ENCODE measurements around the gene FAT3. TPM values are rescaled to one million over a fixed set of nuclear protein-coding genes. Genes with fewer than 3 reads are reported as not detected.

FAT3 gene
- total RNA-seq, 2 experiments from 2014 or later, result not detected

DNA sequence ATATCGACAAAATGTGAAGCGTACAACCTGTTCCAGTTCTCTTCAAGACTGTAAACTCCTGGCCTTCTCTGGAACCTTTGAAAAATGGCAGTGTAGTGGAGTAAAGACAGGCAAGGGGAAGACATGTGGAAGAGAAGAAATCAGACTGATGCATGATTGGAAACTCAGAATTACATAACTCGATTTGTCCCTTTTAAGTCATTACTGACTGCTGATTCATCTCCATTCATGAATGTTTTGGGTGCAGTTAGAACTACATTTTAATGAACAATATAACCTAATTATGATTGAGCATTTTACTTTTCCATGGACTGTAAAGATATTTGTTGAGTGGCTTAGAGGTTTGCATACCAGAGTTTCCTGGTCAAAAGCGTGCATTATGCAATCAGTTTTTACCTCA is 32.9 kb downstream of the FAT3 start:
- Mint-ChIP-seq H3K36me3 (ENCODE audit: low read depth) (no peaks in the 10 kb centered on the region), H3K4me3 (no peak overlapping the region), H3K9me3 (no peaks in the 10 kb centered on the region), H3K4me1 (ENCODE audit: low read depth) (no peaks in the 10 kb centered on the region), H3K27ac (no peak overlapping the region), H3K27me3 (no peaks in the 10 kb centered on the region)
- DNase-seq, result no peak
- CTCF ChIA-PET, result no interaction called here
- no peak for ATAC-seq
- intact Hi-C loops (cut with micrococcal nuclease), result no loop called here
- no peak for TF ChIP-seq CTCF (IDR thresholded peaks at IDR 0.05)
- POLR2A ChIA-PET, result no interaction called here

- intact Hi-C loops (cut with micrococcal nuclease), result no loop called here
- no peaks in the 10 kb centered on the region for H3K36me3 Mint-ChIP-seq (ENCODE audit: low read depth)
- no peaks in the 10 kb centered on the region for H3K4me1 Mint-ChIP-seq (ENCODE audit: low read depth)
- H3K27me3 Mint-ChIP-seq, result no peaks in the 10 kb centered on the region
- H3K9me3 Mint-ChIP-seq, result no peaks in the 10 kb centered on the region
- H3K27ac Mint-ChIP-seq, result no peak overlapping the region
- ChIA-PET CTCF (no interaction called here), POLR2A (no interaction called here)
- no peak overlapping the region for H3K4me3 Mint-ChIP-seq
- TF ChIP-seq CTCF (IDR thresholded peaks at IDR 0.05), result no peak
- DNase-seq, result no peak
- no peak for ATAC-seq
Measured at GRCh38 chr11:92259861-92260260, 35.2 kb downstream of the FAT3 start.

DNA sequence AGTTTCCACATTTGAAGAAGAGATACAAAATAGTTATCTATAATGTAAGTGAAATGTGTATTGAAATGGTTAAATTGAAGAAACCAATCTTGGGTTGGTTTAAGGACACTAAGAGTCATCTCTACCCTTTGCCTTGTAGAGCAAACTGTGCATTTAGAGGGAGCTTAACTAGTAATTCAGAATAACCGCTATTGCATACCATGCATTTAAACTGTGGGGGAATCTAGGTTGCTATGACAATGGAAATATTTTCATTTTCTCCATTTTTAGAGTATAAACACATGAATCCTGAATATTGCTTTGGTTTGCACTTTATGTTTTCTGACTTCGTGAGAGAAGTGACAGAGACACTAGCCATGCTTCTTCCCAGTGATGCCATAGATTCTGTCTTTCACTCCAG is 39.7 kb downstream of the FAT3 start:
- Mint-ChIP-seq H3K27ac (no peak overlapping the region), H3K4me1 (ENCODE audit: low read depth) (no peaks in the 10 kb centered on the region), H3K36me3 (ENCODE audit: low read depth) (no peaks in the 10 kb centered on the region), H3K9me3 (no peaks in the 10 kb centered on the region), H3K27me3 (no peaks in the 10 kb centered on the region), H3K4me3 (no peak overlapping the region)
- DNase-seq (no peak), ATAC-seq (no peak)
- no peak for TF ChIP-seq CTCF (IDR thresholded peaks at IDR 0.05)
- ChIA-PET CTCF (no interaction called here), POLR2A (no interaction called here)
- intact Hi-C loops (cut with micrococcal nuclease), result no loop called here

GRCh38 chr11:92266806-92267205 is 42.2 kb downstream of the FAT3 start:
- intact Hi-C loops (cut with micrococcal nuclease), result no loop called here
- H3K9me3 Mint-ChIP-seq, result no peaks in the 10 kb centered on the region

DNA sequence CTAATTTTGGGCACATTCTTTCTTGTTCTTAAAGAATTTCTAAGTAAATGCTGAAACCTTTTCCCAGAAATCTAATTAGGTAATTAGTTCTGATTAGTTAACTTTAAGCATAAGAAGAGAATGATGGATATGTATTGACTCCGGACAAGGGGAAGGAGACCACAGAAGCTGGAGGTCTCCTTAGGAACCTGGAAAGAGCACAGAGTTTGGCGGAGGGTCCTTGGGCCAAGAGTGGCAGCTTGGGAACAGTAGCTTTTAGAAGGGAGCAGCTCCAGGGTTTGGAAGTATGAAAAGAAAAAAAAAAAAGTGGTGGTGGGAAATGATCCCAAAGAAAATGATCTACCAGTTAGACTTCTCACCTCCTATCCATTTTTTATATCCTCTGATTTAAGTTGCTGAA is 42.7 kb downstream of the FAT3 start:
- no peak for TF ChIP-seq CTCF (IDR thresholded peaks at IDR 0.05)
- intact Hi-C loops (cut with micrococcal nuclease), result no loop called here
- POLR2A ChIA-PET, result no interaction called here
- H3K27ac Mint-ChIP-seq, result no peak overlapping the region
- H3K4me3 Mint-ChIP-seq, result no peak overlapping the region
- no peaks in the 10 kb centered on the region for H3K9me3 Mint-ChIP-seq
- DNase-seq (no peak), ATAC-seq (no peak)
- H3K36me3 Mint-ChIP-seq (ENCODE audit: low read depth), result no peaks in the 10 kb centered on the region
- H3K4me1 Mint-ChIP-seq (ENCODE audit: low read depth), result no peaks in the 10 kb centered on the region
- no peaks in the 10 kb centered on the region for H3K27me3 Mint-ChIP-seq
- CTCF ChIA-PET, result no interaction called here

More at GRCh38 chr11:92266806-92267205, 42.2 kb downstream of the FAT3 start:
- ChIA-PET CTCF (no interaction called here), POLR2A (no interaction called here)
- Mint-ChIP-seq H3K4me3 (no peak overlapping the region), H3K27ac (no peak overlapping the region), H3K36me3 (ENCODE audit: low read depth) (no peaks in the 10 kb centered on the region), H3K27me3 (no peaks in the 10 kb centered on the region), H3K4me1 (ENCODE audit: low read depth) (no peaks in the 10 kb centered on the region)
- TF ChIP-seq CTCF (IDR thresholded peaks at IDR 0.05), result no peak
- ATAC-seq, result no peak
- DNase-seq, result no peak

All from activated CD8-positive, alpha-beta T cell treated with anti-CD3 and anti-CD28 coated beads for 36 hours (primary cell).